GM19452 (cell line): ENCODE measurements around the gene LRRC8C.

Experiments used
- ATAC-seq: cut with Tn5 transposase; IDR thresholded peaks from one replicate; pipeline ENCODE4 v1.9.1; 2021; ENCODE audit not compliant: unreplicated experiment

LRRC8C gene

DNA sequence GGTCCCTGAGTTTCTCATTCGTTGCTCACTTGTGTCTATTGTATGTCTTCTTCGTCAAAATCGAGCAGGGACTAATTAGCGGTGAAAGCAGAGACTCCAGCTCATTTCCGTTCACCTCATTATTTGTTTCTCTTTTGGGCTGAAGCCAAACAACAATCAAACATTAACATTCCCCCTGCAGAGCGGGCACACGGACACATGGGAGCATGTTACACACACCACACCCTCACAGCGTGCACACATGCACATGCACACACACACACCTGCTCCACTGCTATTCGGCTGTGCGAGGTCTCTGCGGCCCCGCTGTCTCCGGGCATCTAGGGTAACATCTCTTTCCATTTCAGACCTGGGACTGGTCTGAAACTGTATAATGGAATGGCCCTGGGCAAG is 129.5 kb downstream of the LRRC8C start:
- ATAC-seq = no peak

GRCh38 chr1:89762779-89763648 is 130.1 kb downstream of the LRRC8C start:
- ATAC-seq = peak; percentile 99

DNA sequence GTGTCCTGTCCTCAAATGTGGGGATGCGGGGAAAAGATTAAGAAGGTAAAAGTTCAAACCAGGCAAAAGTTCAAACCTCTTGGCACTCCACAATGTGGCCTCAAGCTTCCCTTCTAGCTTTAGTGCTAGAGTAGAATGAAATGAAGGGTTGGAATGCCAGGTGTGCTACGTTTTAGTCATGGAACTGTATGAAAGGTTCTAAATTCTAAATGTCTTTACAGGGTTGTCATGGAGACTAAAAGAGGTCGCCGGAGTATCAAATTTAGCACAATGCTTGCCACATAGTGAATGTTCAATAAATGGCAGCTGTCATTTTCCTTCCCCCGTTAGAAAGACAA is 130.7 kb downstream of the LRRC8C start:
- ATAC-seq = no peak

DNA sequence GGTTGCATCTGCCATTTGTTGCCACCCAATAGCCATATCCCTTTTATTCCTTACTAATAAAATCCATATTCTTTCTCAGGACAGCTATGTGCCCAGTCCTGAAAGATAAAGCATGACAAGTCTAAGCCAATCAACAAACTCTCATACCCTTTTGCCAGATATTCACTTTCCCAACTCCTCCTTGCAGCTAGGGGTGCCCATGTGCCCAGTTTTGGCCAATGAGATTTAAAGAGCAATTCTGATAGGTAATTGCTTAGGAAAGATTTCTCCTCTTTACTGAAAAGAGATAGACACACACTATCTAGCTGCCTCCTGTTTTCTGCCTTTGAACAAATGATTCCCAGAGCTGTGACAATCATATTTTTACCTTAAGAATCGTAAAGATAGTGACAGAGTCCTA is 132.9 kb downstream of the LRRC8C start:
- no peak for ATAC-seq

GRCh38 chr1:89767618-89768017 is 134.7 kb downstream of the LRRC8C start:
- no peak for ATAC-seq
